Measurements from ENCODE around the gene TRIM69. TPM values are rescaled to one million over a fixed set of nuclear protein-coding genes. Genes with fewer than 3 reads are reported as not detected.

Gene TRIM69
- total RNA-seq, 1 experiment from 2014 or later = 16.7 TPM

DNA sequence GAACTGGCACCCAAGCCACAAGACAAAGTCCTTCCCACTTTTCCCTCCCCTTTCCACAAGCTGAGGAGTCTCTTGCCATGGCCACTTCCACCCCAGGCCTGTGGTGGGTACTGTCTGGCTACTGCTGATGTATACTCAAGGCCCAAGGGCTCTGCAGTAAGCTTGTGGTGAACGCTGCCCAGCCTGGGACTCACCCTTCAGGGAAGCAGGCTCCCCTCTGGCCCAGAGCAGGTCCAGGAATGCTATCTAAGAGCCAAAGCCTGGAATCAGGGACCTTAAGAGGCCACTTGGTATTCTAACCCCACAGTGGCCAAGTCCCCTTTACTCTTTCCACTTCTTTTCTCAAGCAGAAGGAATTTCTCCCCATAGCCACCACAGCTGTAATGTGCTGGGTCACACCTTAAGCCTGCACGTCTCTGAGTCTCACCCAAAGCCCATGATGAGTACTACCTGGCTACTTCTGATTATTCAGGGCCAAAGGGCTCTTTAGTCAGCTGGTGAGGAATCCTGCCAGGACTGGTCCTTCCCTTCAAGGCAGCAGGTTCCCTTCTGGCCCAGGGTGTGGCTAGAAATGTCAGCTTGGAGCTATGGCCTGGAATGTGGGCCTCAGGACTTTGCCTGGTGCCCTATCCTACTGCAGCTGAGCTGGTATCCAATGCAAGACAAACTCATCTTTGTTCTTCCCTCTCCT is 29.2 kb upstream of the TRIM69 start:
- ATAC-seq (no peak), DNase-seq (ENCODE audit: low read depth, low spot score) (no peak)
- TF ChIP-seq REST (IDR thresholded peaks at IDR 0.05; ENCODE audit: insufficient read depth in 1 of 2, low read depth in 2 of 2, low read length in 1 of 2) (no peak), POLR2AphosphoS5 (IDR thresholded peaks at IDR 0.05; ENCODE audit: low read depth, low read length) (no peak), CTCF (IDR thresholded peaks at IDR 0.05) (no peak), SIN3A (IDR thresholded peaks at IDR 0.05; ENCODE audit: borderline replicate concordance, insufficient read depth, low read depth, low read length) (no peak), TCF7L2 (IDR thresholded peaks at IDR 0.05; ENCODE audit: low read depth, low read length) (no peak)
- Histone ChIP-seq H3K27ac (ENCODE audit: low read length) (no peak overlapping the region), H3K4me1 (ENCODE audit: control insufficient read depth, insufficient read depth, low read length) (peaks cover 5% of the 10 kb centered on the region; the same call in 1 of the 2 replicates), H3K4me3 (ENCODE audit: low read depth in 2 of 2, low read length in 2 of 2) (no peak overlapping the region), H3K9me3 (ENCODE audit: control insufficient read depth, insufficient read depth, low read depth, low read length) (no peaks in the 10 kb centered on the region), H3K27me3 (ENCODE audit: control insufficient read depth, insufficient read depth, low read length) (no peaks in the 10 kb centered on the region), H3K36me3 (ENCODE audit: control insufficient read depth, insufficient read depth, low read length) (no peaks in the 10 kb centered on the region; the same call in 1 of the 2 replicates)
- POLR2A ChIA-PET = interaction anchor here (0.6 to 1.9 kb wide), 2 partner anchors 22 to 23 kb away, joined by 4 read pairs; no protein-coding TSS in a partner anchor
- intact Hi-C loops (cut with micrococcal nuclease; ENCODE audit: unreplicated experiment) = no loop called here
- in situ Hi-C loops (cut with HindIII; ENCODE audit: low pct_unique_long_range_greater_than_20kb, low sequenced_read_pairs) = no loop called here
- CTCF ChIA-PET = no interaction called here
- BruUV-seq (replicated peaks) = no TSS peak

- TSS peak; percentile 83 for BruUV-seq (replicated peaks)
- DNase-seq (ENCODE audit: low read depth, low spot score) (no peak), ATAC-seq (peak; percentile 0; the same call in 1 of the 2 replicates)
- CTCF ChIA-PET = interaction anchor here (0.6 to 1.3 kb wide), 8 partner anchors 19 to 165 kb away, joined by 3 to 7 read pairs (median 5); partner anchors contain the start of gene SPG11
- no peaks in the 10 kb centered on the region for H3K9me3 ChIP-seq (ENCODE audit: control insufficient read depth, insufficient read depth, low read depth, low read length)
- H3K4me1 ChIP-seq (ENCODE audit: control insufficient read depth, insufficient read depth, low read length) = peaks cover 23% of the 10 kb centered on the region
- POLR2A ChIA-PET = interaction anchor here (0.5 to 3.8 kb wide), 3 partner anchors 15 to 31 kb away, joined by 3 to 28 read pairs (median 4); no protein-coding TSS in a partner anchor
- H3K27ac ChIP-seq (ENCODE audit: low read length) = peak overlapping the region; percentile 94
- H3K27me3 ChIP-seq (ENCODE audit: control insufficient read depth, insufficient read depth, low read length) = no peaks in the 10 kb centered on the region
- intact Hi-C loops (cut with micrococcal nuclease; ENCODE audit: unreplicated experiment) (no loop called here), in situ Hi-C loops (cut with HindIII; ENCODE audit: low pct_unique_long_range_greater_than_20kb, low sequenced_read_pairs) (no loop called here)
- H3K36me3 ChIP-seq (ENCODE audit: control insufficient read depth, insufficient read depth, low read length) = peaks cover 5% of the 10 kb centered on the region
- H3K4me3 ChIP-seq (ENCODE audit: low read depth in 2 of 2, low read length in 2 of 2) = peak overlapping the region; percentile 76 to 99
- TF ChIP-seq POLR2AphosphoS5 (IDR thresholded peaks at IDR 0.05; ENCODE audit: low read depth, low read length) (no peak), SIN3A (IDR thresholded peaks at IDR 0.05; ENCODE audit: borderline replicate concordance, insufficient read depth, low read depth, low read length) (no peak), REST (IDR thresholded peaks at IDR 0.05; ENCODE audit: insufficient read depth in 1 of 2, low read depth in 2 of 2, low read length in 1 of 2) (no peak), CTCF (IDR thresholded peaks at IDR 0.05) (peak; percentile 80)
Observed at GRCh38 chr15:44710236-44711095, 25.9 kb upstream of the TRIM69 start.
